A673 (cell line): ENCODE results near the gene TROAP.

Experiments
- EZH2 ChIP-seq: fragments of 200-600 bp; sonication (generic); IDR thresholded peaks from 2 replicates; pipeline ENCODE4 v1.6.1; 2017; ENCODE audit warnings: borderline replicate concordance, low read depth, mild to moderate bottlenecking, mixed read lengths, antibody characterized with exemption, low read length; ENCODE audit not compliant: poor library complexity, severe bottlenecking
- TF ChIP-seq, protein P1 (sequence below): fragments of 300-800, 200-600 bp; sonication (generic); conservative IDR thresholded peaks from 2 replicates; pipeline ENCODE4 v1.5.1; 2017; ENCODE audit warnings: low read depth, mild to moderate bottlenecking, antibody characterized with exemption, low read length, moderate library complexity, mixed read lengths

DNA sequence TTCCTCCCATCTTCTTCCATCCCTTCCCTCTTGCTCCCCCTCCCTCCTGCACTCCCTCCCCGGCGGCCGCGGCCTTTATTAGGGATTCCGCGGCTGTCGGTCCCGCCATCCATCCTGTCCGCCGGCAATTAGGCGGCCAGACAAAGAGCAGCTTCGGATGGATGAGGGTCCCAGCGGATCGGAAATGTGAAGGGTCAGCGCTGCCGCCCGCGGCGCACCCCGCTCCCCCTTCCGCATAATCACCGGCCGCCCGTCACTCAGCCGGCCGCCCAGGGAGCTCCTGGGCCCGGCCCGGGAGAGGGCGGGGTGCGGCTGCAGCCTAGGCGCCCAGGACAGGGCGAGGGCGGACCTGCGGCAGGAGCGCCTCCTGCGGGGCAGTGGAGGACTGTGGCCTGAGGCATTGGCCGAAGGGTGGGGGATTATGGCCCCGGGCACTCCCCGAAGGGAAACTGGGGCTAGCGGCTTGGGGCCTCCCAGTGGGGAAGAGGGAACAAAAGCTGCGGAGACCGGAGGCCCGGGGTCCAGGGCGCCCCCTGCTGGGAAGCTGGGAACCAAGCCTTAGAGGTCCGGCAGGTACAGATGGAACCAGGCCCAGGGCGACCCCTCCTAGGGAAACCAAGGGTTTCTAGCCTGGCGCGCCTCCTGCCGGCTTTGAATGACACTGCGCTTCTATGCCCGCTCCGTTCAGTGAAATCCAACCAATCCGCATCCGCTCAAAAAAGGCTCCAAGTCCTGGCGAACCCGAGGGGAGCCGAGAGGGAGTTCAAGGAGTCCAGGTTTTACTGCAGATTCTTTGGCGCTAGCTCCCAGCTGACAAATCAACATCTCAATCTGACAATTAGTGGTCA, 19.2 kb downstream of the TROAP start:
- no peak for TF ChIP-seq EZH2
- TF ChIP-seq, protein P1, sequence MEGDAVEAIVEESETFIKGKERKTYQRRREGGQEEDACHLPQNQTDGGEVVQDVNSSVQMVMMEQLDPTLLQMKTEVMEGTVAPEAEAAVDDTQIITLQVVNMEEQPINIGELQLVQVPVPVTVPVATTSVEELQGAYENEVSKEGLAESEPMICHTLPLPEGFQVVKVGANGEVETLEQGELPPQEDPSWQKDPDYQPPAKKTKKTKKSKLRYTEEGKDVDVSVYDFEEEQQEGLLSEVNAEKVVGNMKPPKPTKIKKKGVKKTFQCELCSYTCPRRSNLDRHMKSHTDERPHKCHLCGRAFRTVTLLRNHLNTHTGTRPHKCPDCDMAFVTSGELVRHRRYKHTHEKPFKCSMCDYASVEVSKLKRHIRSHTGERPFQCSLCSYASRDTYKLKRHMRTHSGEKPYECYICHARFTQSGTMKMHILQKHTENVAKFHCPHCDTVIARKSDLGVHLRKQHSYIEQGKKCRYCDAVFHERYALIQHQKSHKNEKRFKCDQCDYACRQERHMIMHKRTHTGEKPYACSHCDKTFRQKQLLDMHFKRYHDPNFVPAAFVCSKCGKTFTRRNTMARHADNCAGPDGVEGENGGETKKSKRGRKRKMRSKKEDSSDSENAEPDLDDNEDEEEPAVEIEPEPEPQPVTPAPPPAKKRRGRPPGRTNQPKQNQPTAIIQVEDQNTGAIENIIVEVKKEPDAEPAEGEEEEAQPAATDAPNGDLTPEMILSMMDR = peak; percentile 95
